GM19099 (cell line): ENCODE results near the gene MED25.

ENCODE experiments used
- POLR2A ChIP-seq: IDR thresholded peaks from 3 replicates; pipeline ENCODE4 v1.6.1; 2011; ENCODE audit warnings: low read depth; ENCODE audit not compliant: insufficient read length; ENCODE audit errors: extremely low read depth

MED25 gene

DNA sequence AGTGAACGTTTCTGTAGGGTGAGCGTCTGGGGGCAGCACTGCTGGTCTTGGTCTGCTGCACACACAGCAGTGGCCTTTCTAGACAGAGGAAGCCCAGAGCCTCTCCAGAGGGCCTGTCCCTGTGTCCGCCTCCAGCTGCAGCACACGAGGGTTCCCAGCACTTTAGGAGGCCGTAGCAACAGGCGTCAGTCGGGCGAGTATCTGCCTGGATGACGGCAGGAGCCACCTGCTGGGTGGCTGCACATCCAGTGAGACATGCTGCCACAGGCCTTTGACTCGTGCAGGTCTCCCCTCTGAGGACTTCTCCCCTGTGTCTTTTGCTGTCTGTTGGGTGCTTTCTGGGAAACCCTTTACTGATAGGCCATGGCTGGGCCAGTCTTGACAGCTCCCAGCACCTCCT lies 29.2 kb upstream of the MED25 start:
- TF ChIP-seq POLR2A = no peak

DNA sequence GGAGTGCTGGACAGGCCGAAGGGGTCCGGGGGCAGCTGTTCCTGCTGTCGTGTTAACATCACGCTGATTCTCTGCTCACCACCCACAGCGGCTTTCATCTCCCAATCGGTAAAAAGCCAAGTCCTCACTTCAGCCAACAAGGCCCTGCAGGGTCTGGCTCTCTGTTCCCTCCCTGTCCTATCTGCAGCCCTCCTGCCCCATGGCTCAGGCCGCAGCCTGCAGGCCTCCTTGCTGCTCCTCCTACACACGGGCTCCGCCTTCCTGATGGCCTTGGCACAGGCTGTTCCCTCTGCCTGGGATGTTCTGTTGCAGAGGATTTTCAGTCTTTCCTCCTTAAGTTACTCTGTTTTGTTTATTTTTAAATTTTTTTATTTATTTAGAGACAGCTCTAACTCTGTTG lies 27.2 kb upstream of the MED25 start:
- TF ChIP-seq POLR2A = no peak

DNA sequence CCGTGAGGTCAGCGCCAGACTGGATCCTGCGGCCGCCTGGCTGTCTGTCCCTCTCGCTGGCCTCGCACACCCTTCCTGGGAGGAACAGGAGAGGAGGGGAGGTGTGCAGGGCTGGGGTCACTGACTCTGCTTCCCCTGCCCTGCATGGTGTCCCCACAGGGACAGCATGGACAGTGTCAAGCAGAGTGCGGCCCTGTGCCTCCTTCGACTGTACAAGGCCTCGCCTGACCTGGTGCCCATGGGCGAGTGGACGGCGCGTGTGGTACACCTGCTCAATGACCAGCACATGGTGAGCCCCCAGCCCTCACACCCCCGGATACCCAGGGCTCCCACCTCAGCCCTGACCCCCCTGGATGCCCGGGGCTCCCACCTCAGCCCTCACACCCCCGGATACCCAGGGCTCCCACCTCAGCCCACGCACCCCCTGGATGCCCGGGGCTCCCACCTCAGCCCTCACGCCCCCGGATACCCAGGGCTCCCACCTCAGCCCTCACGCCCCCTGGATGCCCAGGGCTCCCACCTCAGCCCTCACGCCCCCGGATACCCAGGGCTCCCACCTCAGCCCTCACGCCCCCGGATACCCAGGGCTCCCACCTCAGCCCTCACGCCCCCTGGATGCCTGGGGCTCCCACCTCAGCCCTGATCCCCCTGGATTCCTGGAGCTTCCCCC lies 26.2 kb upstream of the MED25 start:
- TF ChIP-seq POLR2A = no peak

DNA sequence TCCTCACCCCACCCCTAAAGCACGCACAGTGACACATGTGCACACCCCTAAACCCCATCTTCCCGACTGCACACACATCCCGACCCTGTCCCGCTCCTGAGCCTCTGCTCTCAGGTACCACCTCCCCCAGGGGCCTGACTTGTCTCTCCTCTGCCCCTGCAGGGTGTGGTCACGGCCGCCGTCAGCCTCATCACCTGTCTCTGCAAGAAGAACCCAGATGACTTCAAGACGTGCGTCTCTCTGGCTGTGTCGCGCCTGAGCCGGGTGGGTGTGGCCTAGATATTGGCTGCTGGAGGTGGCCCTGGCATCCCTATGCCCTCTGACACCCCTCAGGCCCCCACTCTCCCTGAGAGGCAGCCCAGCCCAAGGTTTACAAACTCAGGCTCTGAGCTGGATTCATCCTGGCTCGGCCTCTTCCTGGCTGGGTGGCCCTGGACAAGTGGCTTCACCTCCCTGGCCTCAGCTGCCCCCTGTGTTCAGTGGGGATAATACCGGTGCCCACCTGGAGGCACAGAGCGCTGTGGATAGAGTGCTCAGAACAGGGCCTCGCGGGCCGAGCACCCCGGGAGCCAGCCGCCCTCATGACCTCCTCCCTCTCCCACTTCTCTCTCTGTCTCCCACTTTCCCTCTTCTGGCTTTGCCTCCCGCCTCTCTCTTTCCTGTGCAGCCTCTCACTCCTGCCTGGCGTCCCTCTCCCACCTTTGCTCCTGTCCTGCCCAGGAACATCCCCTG lies 25.1 kb upstream of the MED25 start:
- TF ChIP-seq POLR2A = no peak

DNA sequence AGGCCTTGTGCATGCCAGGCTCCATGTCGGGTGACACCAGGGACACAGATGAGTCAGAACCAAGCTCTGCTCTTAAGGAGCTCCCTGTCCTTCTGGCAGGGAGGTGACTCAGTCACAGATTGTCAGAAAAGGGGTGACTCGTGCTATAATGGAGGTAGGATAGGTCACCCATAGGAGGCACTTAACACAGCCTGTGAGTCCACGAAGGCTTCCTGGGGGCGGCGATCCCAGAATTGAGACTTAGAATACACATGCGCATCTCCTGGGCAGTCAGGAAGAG lies 24.6 kb upstream of the MED25 start:
- TF ChIP-seq POLR2A = no peak

DNA sequence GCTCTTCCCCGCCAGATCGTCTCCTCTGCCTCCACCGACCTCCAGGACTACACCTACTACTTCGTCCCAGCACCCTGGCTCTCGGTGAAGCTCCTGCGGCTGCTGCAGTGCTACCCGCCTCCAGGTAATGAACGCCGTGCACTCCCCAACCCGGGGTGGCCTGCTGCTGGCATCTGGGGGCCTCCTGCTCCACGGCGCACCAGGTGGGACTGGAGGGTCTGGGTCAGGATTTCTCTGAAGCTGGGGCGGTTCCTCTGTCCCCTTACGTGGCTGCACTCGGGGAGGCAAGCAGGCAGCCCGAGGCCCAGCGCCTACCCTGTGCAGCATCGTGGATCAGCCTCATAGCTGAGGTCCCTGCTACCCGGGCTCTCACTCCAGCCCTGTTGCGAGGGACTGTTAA lies 22.5 kb upstream of the MED25 start:
- no peak for TF ChIP-seq POLR2A

DNA sequence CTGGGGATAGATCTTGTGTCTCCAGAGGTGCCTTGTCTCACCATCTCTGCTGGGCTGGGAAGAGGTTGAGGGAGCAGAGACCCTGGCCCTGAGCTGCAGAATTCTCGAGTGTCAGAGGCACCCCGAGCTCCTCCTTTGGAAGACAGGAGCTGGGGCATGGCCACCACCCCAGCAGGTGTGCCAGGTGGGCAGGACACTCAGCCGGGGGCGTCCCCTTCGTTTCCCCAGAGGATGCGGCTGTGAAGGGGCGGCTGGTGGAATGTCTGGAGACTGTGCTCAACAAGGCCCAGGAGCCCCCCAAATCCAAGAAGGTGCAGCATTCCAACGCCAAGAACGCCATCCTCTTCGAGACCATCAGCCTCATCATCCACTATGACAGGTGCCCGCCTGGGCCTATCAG lies 19.5 kb upstream of the MED25 start:
- TF ChIP-seq POLR2A = no peak

DNA sequence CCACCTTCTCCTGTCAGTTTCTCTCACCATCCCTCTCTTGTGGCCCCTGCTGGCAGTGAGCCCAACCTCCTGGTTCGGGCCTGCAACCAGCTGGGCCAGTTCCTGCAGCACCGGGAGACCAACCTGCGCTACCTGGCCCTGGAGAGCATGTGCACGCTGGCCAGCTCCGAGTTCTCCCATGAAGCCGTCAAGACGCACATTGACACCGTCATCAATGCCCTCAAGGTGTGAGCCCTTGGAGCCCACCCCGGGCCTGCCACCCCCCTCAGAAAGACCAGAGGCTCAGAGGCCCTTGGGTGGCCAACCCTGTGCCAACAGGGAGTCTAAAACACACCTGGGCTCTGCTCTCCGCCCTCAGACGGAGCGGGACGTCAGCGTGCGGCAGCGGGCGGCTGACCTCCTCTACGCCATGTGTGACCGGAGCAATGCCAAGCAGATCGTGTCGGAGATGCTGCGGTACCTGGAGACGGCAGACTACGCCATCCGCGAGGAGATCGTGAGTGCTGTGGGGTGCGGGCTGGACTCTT lies 18.8 kb upstream of the MED25 start:
- TF ChIP-seq POLR2A = no peak

DNA sequence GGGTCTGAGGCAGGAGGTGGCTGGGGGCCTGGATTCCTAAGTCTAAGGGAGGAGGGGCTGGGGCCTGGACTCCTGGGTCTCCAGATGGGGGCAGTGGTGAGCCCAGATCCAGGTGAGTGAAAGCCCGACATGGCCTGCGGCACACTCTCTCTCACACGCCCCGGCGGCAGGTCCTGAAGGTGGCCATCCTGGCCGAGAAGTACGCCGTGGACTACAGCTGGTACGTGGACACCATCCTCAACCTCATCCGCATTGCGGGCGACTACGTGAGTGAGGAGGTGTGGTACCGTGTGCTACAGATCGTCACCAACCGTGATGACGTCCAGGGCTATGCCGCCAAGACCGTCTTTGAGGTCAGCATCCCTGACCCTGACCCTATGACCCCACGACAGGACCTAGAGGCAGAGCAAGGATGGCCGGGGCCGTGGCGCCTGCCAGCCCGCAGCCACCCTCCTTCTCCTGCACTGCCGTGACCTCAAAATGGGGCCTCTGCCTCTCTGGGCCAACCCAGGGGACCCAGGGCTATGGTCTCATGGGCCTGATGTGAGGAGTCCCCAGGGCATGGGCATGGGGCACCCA lies 18.2 kb upstream of the MED25 start:
- no peak for TF ChIP-seq POLR2A

DNA sequence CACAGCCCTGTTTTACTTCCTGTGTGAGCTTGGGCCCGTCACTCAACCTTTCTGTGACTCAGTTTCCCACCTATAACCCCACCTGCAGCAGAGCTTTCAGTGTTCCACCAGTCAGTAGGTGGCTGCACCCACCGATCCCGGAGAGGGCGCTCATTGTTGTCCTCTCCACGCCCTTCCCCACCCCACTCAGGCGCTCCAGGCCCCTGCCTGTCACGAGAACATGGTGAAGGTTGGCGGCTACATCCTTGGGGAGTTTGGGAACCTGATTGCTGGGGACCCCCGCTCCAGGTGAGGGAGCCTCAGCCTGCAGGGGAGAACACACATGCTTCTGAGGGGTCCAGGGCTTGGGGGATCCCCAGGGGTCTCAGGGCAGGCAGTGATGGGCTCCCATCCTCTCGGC lies 17.3 kb upstream of the MED25 start:
- no peak for TF ChIP-seq POLR2A

DNA sequence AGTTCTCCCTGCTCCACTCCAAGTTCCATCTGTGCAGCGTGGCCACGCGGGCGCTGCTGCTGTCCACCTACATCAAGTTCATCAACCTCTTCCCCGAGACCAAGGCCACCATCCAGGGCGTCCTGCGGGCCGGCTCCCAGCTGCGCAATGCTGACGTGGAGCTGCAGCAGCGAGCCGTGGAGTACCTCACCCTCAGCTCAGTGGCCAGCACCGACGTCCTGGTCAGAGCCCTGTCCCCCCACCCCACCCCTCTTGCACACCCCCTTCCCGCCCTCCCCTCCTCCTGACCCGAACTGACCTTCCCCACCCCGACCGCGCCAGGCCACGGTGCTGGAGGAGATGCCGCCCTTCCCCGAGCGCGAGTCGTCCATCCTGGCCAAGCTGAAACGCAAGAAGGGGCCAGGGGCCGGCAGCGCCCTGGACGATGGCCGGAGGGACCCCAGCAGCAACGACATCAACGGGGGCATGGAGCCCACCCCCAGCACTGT lies 16.6 kb upstream of the MED25 start:
- TF ChIP-seq POLR2A = no peak

DNA sequence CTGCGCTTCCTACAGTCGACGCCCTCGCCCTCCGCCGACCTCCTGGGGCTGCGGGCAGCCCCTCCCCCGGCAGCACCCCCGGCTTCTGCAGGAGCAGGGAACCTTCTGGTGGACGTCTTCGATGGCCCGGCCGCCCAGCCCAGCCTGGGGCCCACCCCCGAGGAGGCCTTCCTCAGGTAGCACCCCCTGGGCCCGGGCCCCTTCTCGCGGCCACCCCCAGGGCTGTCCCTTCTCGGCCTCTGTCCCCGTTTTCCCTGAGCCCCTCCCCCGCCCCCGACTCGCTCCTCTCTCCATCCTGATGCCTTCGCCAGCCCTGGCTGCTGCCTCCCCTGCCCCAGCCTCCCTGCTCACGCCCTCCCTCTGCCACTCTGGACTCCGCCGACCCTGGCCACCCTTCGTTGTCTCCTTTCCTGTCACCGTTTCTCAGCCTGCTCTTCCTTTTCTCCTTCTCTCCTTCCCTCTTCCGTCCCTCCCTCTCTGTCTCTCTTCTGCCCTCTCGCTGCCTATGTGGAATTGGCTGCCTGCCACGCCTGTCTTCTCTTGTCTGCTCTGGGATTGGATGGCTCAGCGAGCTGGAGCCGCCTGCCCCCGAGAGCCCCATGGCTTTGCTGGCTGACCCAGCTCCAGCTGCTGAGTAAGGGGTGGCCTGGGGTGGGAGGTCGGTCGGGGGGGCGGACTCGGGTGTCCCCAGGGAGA lies 16.0 kb upstream of the MED25 start:
- TF ChIP-seq POLR2A = no peak

DNA sequence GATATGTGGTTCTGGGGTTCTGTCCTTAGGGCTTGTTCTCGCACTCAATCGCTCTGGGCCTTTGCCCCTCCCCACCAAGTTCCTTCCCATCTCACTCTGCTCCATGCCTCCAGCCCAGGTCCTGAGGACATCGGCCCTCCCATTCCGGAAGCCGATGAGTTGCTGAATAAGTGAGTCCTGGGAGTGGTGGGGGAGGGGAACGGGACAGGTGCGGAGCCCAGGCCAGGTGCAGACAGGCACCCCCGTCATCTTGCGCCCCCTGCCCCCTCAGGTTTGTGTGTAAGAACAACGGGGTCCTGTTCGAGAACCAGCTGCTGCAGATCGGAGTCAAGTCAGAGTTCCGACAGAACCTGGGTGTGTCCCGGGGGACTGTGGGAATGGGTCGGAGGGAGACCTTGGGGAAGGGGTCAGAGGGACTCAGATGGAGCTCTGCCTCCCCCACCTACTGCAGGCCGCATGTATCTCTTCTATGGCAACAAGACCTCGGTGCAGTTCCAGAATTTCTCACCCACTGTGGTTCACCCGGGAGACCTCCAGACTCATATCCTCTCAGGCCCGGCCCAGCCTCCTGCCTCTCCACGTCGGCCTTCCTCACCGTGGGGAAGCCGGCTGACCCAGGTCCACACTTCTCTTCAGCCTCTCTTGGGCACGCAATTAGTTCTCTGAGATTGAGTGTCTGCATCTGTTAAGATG lies 15.1 kb upstream of the MED25 start:
- TF ChIP-seq POLR2A = no peak

DNA sequence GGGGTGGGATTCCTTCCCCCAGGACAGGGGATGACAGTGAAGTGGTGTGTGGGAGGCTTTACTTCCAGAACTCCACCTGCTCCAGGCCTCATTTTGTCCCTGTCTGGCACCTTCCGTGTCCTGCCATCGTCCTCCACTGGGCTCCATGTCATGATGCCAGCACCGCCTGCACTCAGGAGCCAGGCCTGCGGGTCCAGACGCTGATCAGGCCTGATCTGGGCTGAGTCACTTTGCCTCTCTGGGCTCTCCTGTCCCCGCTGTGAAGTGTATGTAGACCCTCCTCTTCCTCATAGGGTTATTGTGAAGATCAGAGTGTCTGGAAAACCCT lies 14.6 kb upstream of the MED25 start:
- no peak for TF ChIP-seq POLR2A
